Tibial artery (tissue), 4 donors: ENCODE measurements around the gene C11orf91.
A peak's percentile ranks its signal among the peaks of the same experiment; 100 is the strongest.

Experiments
- DNase-seq, 2 donors: peaks; one replicate each; pipeline ENCODE4 v3.0.0-alpha.2; 2019
- H3K27ac ChIP-seq, 2 donors: fragments of 200-600 bp; sonication (generic) in 1 of 2; 1 replicate in 1 of 2; 2 replicates in 1 of 2; pipeline ENCODE4 v1.5.1; 2018 to 2019; ENCODE audit warnings: mild to moderate bottlenecking in 1 of 2
- H3K27me3 ChIP-seq, 2 donors: fragments of 200-600 bp; sonication (generic) in 1 of 2; one replicate each; pipeline versions ENCODE4 v1.5.1 to v1.6.0; 2016 to 2019
- H3K36me3 ChIP-seq, 3 donors: fragments of 200-600 bp; sonication (generic) in 2 of 3; one replicate each; pipeline ENCODE4 v1.5.1; 2016 to 2019; ENCODE audit warnings: mild to moderate bottlenecking in 2 of 3
- H3K4me1 ChIP-seq, 4 donors: fragments of 200-600 bp; sonication (generic) in 2 of 4; 1 replicate in 3 of 4; 2 replicates in 1 of 4; pipeline ENCODE4 v1.5.1; 2016 to 2019
- H3K4me3 ChIP-seq, 2 donors: fragments of 200-600 bp; sonication (generic) in 1 of 2; 1 replicate in 1 of 2; 2 replicates in 1 of 2; pipeline ENCODE4 v1.5.1; 2018 to 2019; ENCODE audit warnings: mild to moderate bottlenecking in 2 of 2
- H3K9me3 ChIP-seq, 3 donors: fragments of 200-600 bp; sonication (generic) in 1 of 3; one replicate each; pipeline ENCODE4 v1.5.1; 2016 to 2019
- CTCF ChIP-seq, 2 experiments: fragments of 200-600 bp in 1 of 2; fragments of 450-650 bp in 1 of 2; IDR thresholded peaks; one replicate each; pipeline ENCODE4 v1.5.1; 2017 to 2019; ENCODE audit warnings: antibody characterized with exemption in 2 of 2, mild to moderate bottlenecking in 1 of 2, moderate library complexity in 1 of 2
- intact Hi-C: fragments of 100-400 bp; cut with DNase I; formaldehyde crosslinking; loops from one replicate; pipeline ENCODE4 v1.15.0; 2023; ENCODE audit warnings: low total_unique reads

C11orf91 gene

GRCh38 chr11:33704240-33705002 lies 3.8 kb upstream of the C11orf91 start:
- H3K4me1 ChIP-seq: peaks cover 0 to 49% (median 18%) of the 10 kb centered on the region in 4 donors
- no peak for TF ChIP-seq CTCF (IDR thresholded peaks at IDR 0.05)
- no peaks in the 10 kb centered on the region for H3K9me3 ChIP-seq
- H3K4me3 ChIP-seq: no peak overlapping the region
- H3K27ac ChIP-seq: no peak overlapping the region
- intact Hi-C loops: loop anchor here (5.0 kb wide), 1 partner anchor 33 kb away; the partner anchor contains the start of gene CD59
- no peaks in the 10 kb centered on the region for H3K27me3 ChIP-seq
- peaks cover 15 to 36% (median 17%) of the 10 kb centered on the region in 3 donors for H3K36me3 ChIP-seq
- DNase-seq: no peak

GRCh38 chr11:33703788-33704187 lies 3.2 kb upstream of the C11orf91 start:
- Histone ChIP-seq H3K27me3 (no peaks in the 10 kb centered on the region), H3K9me3 (no peaks in the 10 kb centered on the region), H3K36me3 (peaks cover 9 to 30% (median 10%) of the 10 kb centered on the region in 3 donors), H3K4me1 (peaks cover 0 to 49% (median 18%) of the 10 kb centered on the region in 4 donors), H3K27ac (no peak overlapping the region), H3K4me3 (no peak overlapping the region)
- DNase-seq: no peak
- TF ChIP-seq CTCF (IDR thresholded peaks at IDR 0.05): no peak
- intact Hi-C loops: loop anchor here (5.0 kb wide), 1 partner anchor 34 kb away; the partner anchor contains the start of gene CD59

GRCh38 chr11:33703234-33703633 lies 2.6 kb upstream of the C11orf91 start:
- Histone ChIP-seq H3K4me3 (no peak overlapping the region), H3K9me3 (no peaks in the 10 kb centered on the region), H3K36me3 (peaks cover 5 to 24% (median 6%) of the 10 kb centered on the region in 3 donors), H3K27me3 (no peaks in the 10 kb centered on the region), H3K4me1 (peaks cover 0 to 49% (median 18%) of the 10 kb centered on the region in 4 donors), H3K27ac (no peak overlapping the region)
- TF ChIP-seq CTCF (IDR thresholded peaks at IDR 0.05): no peak
- no peak for DNase-seq
- intact Hi-C loops: loop anchor here (5.0 kb wide), 1 partner anchor 34 kb away; the partner anchor contains the start of gene CD59

- no peak for DNase-seq
- H3K4me3 ChIP-seq: peak overlapping the region; percentile 51 to 59
- no peak for TF ChIP-seq CTCF (IDR thresholded peaks at IDR 0.05)
- H3K27ac ChIP-seq: peak overlapping the region; percentile 17 to 61
- no peaks in the 10 kb centered on the region for H3K27me3 ChIP-seq
- no peaks in the 10 kb centered on the region for H3K9me3 ChIP-seq
- H3K36me3 ChIP-seq: peaks cover 0 to 10% (median 0%) of the 10 kb centered on the region in 3 donors
- H3K4me1 ChIP-seq: peaks cover 0 to 46% (median 18%) of the 10 kb centered on the region in 4 donors
- intact Hi-C loops: loop anchor here (5.0 kb wide), 1 partner anchor 36 kb away; the partner anchor contains the start of gene CD59
Observed at GRCh38 chr11:33701302-33702230, 940 bp upstream of the C11orf91 start.

- DNase-seq: no peak
- Histone ChIP-seq H3K27me3 (no peaks in the 10 kb centered on the region), H3K4me1 (peaks cover 0 to 42% (median 18%) of the 10 kb centered on the region in 4 donors), H3K36me3 (peaks cover 0 to 2% (median 0%) of the 10 kb centered on the region in 3 donors), H3K27ac (peak overlapping the region; percentile 45 to 61), H3K4me3 (peak overlapping the region; percentile 51 to 59), H3K9me3 (no peaks in the 10 kb centered on the region)
- TF ChIP-seq CTCF (IDR thresholded peaks at IDR 0.05): no peak
- intact Hi-C loops: loop anchor here (5.0 kb wide), 1 partner anchor 37 kb away; the partner anchor contains the start of gene CD59
Observed at GRCh38 chr11:33700063-33700501, 544 bp downstream of the C11orf91 start.
